Activated CD8-positive, alpha-beta T cell treated with anti-CD3 and anti-CD28 coated beads, Interleukin-2, amount 10 ng/mL, durations not matched to agents 7 days and 5 days (primary cell): ENCODE data around the gene LOXL1. TPM values are rescaled to one million over a fixed set of nuclear protein-coding genes. Genes with fewer than 3 reads are reported as not detected.
A peak's percentile ranks its signal among the peaks of the same experiment; 100 is the strongest.

Source experiments
- ATAC-seq: fragments of 150-1000 bp; cut with Tn5 transposase; one replicate; pipeline ENCODE4 v1.10.0; 2021; ENCODE audit warnings: moderate library complexity
- CTCF ChIA-PET: fragments of 350-600 bp; sonication (Branson Sonifier 250); formaldehyde crosslinking; loops from one replicate; lab custom pipeline; 2021; ENCODE audit warnings: antibody characterized with exemption; lab: Charles Lee
- POLR2A ChIA-PET: fragments of 350-600 bp; sonication (Branson Sonifier 250); formaldehyde crosslinking; loops from one replicate; lab custom pipeline; 2021; ENCODE audit warnings: antibody characterized with exemption; lab: Charles Lee
- DNase-seq: peaks from one replicate; pipeline ENCODE4 v3.0.0-alpha.2; 2020
- H3K27ac Mint-ChIP-seq: one replicate; pipeline ENCODE4 v1.8.0; 2021; ENCODE audit warnings: mild to moderate bottlenecking, mixed read lengths
- H3K27me3 Mint-ChIP-seq: one replicate; pipeline ENCODE4 v1.8.0; 2021; ENCODE audit warnings: low read depth, mixed read lengths
- H3K36me3 Mint-ChIP-seq: one replicate; pipeline ENCODE4 v1.8.0; 2021; ENCODE audit warnings: low read depth, mixed read lengths
- H3K4me1 Mint-ChIP-seq: one replicate; pipeline ENCODE4 v1.8.0; 2021; ENCODE audit warnings: low read depth, mixed read lengths
- H3K4me3 Mint-ChIP-seq: one replicate; pipeline ENCODE4 v1.8.0; 2021; ENCODE audit warnings: mild to moderate bottlenecking, mixed read lengths
- H3K9me3 Mint-ChIP-seq: one replicate; pipeline ENCODE4 v1.8.0; 2022; ENCODE audit warnings: mixed read lengths; ENCODE audit not compliant: insufficient read depth
- total RNA-seq, 2 experiments: library from RNA; stranded (reverse); gene quantifications; one replicate each; pipeline ENCODE4 v1.2.3, GENCODE V29; 2021

Gene LOXL1
- total RNA-seq, 2 experiments from 2014 or later = 5.9 to 8.4 TPM

DNA sequence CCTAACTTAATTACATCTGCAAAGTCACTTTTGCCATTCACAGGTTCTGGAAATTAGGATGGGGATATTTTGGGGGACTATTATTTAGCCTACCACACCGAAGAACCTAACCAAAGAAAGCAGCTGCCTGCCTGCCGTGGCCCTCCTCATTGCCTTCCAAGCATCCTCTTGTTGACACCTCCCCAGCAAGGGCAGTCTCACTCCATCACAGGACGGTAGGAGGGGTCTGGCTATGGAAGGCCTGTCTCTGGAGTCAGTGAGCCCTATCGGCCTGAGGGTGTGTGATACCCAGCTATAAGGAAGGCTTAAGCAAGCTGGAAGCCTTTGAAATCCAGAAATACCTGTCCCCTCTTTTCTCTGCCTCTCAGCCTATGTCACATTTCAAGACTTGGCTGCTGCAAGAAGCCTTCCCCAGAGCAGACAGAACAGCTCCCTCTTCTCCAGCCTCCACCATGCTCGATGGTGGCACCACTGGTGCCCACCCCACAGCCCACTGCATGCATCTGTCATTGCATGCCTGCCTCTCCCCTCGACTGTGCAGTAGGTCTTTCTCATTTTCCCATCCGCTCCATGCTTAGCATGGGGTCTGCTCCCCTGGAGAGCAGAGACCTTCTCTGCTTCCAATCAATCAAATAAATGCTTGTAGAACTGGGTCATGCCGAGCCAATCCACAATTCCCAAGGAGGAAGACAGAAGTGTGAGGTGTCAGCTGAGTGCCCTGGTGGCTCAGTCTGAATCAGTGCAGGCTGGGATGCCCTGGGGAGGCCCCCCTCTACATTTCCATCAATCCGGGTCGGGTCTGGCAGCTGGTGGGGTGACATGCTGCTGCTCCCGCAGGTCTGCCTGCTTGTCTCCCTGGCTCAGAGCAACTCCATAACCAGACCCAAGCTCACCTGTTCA lies 23.9 kb upstream of the LOXL1 start:
- ChIA-PET CTCF (interaction anchor here (0.6 kb wide), 1 partner anchor 711 kb away, joined by 3 read pairs; no protein-coding TSS in a partner anchor), POLR2A (interaction anchor here (0.6 kb wide), 1 partner anchor 371 kb away, joined by 5 read pairs; no protein-coding TSS in a partner anchor)
- Mint-ChIP-seq H3K9me3 (no peaks in the 10 kb centered on the region), H3K4me1 (peaks cover 11% of the 10 kb centered on the region), H3K27ac (no peak overlapping the region), H3K27me3 (peaks cover 3% of the 10 kb centered on the region), H3K36me3 (no peaks in the 10 kb centered on the region), H3K4me3 (no peak overlapping the region)
- ATAC-seq (no peak), DNase-seq (no peak)

- Mint-ChIP-seq H3K27me3 (peaks cover 3% of the 10 kb centered on the region), H3K36me3 (no peaks in the 10 kb centered on the region), H3K27ac (no peak overlapping the region), H3K9me3 (no peaks in the 10 kb centered on the region), H3K4me1 (peaks cover 15% of the 10 kb centered on the region), H3K4me3 (no peak overlapping the region)
- ATAC-seq = no peak
- no peak for DNase-seq
- ChIA-PET CTCF (interaction anchor here (1.6 to 1.9 kb wide), 2 partner anchors 31 to 67 kb away, joined by 3 to 7 read pairs; partner anchors contain the start of gene TBC1D21), POLR2A (interaction anchor here (1.2 kb wide), 1 partner anchor 10 kb away, joined by 5 read pairs; no protein-coding TSS in a partner anchor)
These were observed 22.0 kb upstream of the LOXL1 start for GRCh38 chr15:73904026-73904815.

GRCh38 chr15:73905225-73905827 lies 20.9 kb upstream of the LOXL1 start:
- ChIA-PET POLR2A (interaction anchor here (0.6 to 1.2 kb wide), 2 partner anchors 8 to 96 kb away, joined by 3 to 5 read pairs; no protein-coding TSS in a partner anchor), CTCF (interaction anchor here (0.7 to 7.2 kb wide), 6 partner anchors 8 to 66 kb away, joined by 3 to 115 read pairs (median 15); partner anchors contain the start of gene TBC1D21)
- no peaks in the 10 kb centered on the region for H3K9me3 Mint-ChIP-seq
- H3K36me3 Mint-ChIP-seq = no peaks in the 10 kb centered on the region
- H3K27me3 Mint-ChIP-seq = peaks cover 3% of the 10 kb centered on the region
- no peak for ATAC-seq
- H3K4me1 Mint-ChIP-seq = peaks cover 15% of the 10 kb centered on the region
- no peak overlapping the region for H3K27ac Mint-ChIP-seq
- DNase-seq = no peak
- H3K4me3 Mint-ChIP-seq = no peak overlapping the region

- Mint-ChIP-seq H3K27me3 (peaks cover 3% of the 10 kb centered on the region), H3K27ac (no peak overlapping the region), H3K36me3 (no peaks in the 10 kb centered on the region), H3K9me3 (no peaks in the 10 kb centered on the region), H3K4me3 (no peak overlapping the region), H3K4me1 (peaks cover 15% of the 10 kb centered on the region)
- ChIA-PET CTCF (interaction anchor here (0.6 to 7.2 kb wide), 17 partner anchors 9 to 201 kb away, joined by 3 to 115 read pairs (median 6); partner anchors contain the start of gene TBC1D21), POLR2A (interaction anchor here (0.6 to 1.9 kb wide), 2 partner anchors 21 to 94 kb away, joined by 3 to 6 read pairs; no protein-coding TSS in a partner anchor)
- ATAC-seq (no peak), DNase-seq (no peak)
These were observed 19.8 kb upstream of the LOXL1 start for GRCh38 chr15:73906346-73907034.

DNA sequence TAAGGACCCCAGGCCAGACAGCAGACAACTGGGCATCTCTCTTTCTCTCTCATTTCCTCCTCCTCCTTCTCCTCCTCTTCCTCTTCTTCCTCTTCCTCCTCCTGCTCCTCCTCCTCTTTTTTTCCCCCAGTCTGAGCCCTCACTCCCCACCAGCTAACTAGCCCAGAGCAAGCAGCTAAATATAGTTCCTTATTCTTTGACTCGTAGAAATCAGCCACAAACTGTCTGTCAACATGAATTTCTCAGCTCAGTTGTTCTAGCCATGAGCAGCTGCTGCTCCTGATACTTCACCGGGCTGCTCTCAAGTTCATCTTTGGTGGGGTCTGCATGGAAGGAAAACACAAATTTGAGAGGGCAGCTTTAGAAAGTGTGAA lies 19.2 kb upstream of the LOXL1 start:
- no peak for ATAC-seq
- ChIA-PET CTCF (interaction anchor here (0.6 to 7.2 kb wide), 19 partner anchors 9 to 210 kb away, joined by 3 to 115 read pairs (median 5); partner anchors contain the start of gene TBC1D21), POLR2A (interaction anchor here (1.9 kb wide), 1 partner anchor 21 kb away, joined by 6 read pairs; no protein-coding TSS in a partner anchor)
- Mint-ChIP-seq H3K27me3 (peaks cover 3% of the 10 kb centered on the region), H3K36me3 (no peaks in the 10 kb centered on the region), H3K27ac (no peak overlapping the region), H3K4me1 (peaks cover 18% of the 10 kb centered on the region), H3K4me3 (no peak overlapping the region), H3K9me3 (no peaks in the 10 kb centered on the region)
- no peak for DNase-seq

DNA sequence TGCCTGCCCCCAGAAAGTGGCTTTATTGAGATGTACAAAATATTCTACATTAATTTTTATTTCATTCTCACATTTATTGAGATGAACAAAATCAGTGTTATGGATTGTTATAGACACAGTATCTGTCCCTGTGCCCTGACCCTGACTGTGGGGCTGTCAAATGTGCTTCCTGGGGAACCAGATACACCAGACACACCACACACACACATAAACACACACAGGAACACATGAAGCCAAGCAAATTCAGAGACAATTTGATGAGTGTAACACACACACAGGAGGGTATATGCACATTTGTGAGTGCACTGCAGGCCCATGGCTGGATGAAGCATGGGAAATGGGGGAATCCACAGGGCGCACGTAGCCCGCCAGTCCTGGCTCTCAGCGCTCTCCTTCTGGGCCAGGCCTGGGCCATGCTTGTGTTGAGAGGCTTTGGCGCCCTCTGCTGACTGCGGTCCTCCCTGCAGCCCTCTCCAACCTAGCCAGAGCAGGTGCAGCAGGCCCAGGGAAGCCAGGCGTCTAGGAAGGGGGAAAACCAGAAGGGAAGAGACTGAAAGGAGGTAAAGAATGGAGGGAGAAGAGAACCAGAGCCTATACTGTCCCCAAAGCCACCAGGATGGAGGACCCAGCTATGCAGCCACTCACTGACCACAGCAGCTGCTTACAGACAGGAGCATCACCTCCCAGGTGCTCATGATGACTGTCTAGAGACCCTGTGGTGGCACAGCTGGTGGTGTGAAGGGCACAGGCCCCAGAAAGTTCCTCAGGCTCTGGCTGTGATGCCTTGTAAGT lies 18.0 kb upstream of the LOXL1 start:
- POLR2A ChIA-PET = interaction anchor here (1.2 kb wide), 1 partner anchor 8 kb away, joined by 5 read pairs; no protein-coding TSS in a partner anchor
- H3K4me3 Mint-ChIP-seq = no peak overlapping the region
- H3K4me1 Mint-ChIP-seq = peaks cover 27% of the 10 kb centered on the region
- peak; percentile 99 for ATAC-seq
- peak overlapping the region; percentile 37 for H3K27ac Mint-ChIP-seq
- H3K36me3 Mint-ChIP-seq = no peaks in the 10 kb centered on the region
- CTCF ChIA-PET = interaction anchor here (0.8 to 7.2 kb wide), 13 partner anchors 10 to 211 kb away, joined by 3 to 115 read pairs (median 5); partner anchors contain the start of gene TBC1D21
- H3K27me3 Mint-ChIP-seq = no peaks in the 10 kb centered on the region
- no peaks in the 10 kb centered on the region for H3K9me3 Mint-ChIP-seq
- DNase-seq = peak; percentile 87

- Mint-ChIP-seq H3K9me3 (no peaks in the 10 kb centered on the region), H3K4me1 (peaks cover 33% of the 10 kb centered on the region)
These were observed 17.5 kb upstream of the LOXL1 start for GRCh38 chr15:73908822-73909122.

DNA sequence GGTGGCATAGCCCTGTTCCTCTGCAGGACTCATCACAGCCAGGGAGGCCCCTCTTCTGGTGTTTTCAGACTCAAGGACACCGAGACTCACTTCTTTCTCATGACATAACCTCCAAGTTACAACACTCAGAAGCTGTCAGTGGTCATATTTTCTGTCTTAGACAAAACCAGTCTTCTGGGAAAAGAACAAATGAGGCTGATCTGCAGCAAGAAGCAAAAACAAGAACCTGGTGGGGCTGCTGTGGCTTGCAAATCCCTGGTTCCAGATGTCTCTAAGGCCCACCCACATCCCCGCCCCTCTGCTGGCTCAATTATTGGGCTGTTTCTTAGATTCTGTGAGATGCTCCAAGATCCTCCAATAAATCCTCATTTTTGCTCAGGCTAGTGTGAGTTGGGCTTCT lies 16.6 kb upstream of the LOXL1 start:
- Mint-ChIP-seq H3K27me3 (no peaks in the 10 kb centered on the region), H3K4me3 (no peak overlapping the region), H3K27ac (no peak overlapping the region), H3K36me3 (peaks cover 2% of the 10 kb centered on the region), H3K4me1 (peaks cover 42% of the 10 kb centered on the region), H3K9me3 (no peaks in the 10 kb centered on the region)
- ChIA-PET POLR2A (no interaction called here), CTCF (interaction anchor here (0.8 to 7.2 kb wide), 9 partner anchors 9 to 54 kb away, joined by 3 to 115 read pairs (median 5); partner anchors contain the start of gene TBC1D21)
- DNase-seq = no peak
- no peak for ATAC-seq

More at GRCh38 chr15:73908822-73909122, 17.5 kb upstream of the LOXL1 start:
- no peak overlapping the region for H3K27ac Mint-ChIP-seq
- ATAC-seq = no peak
- CTCF ChIA-PET = interaction anchor here (0.8 to 7.2 kb wide), 10 partner anchors 9 to 64 kb away, joined by 3 to 115 read pairs (median 4); partner anchors contain the start of gene TBC1D21
- no peaks in the 10 kb centered on the region for H3K27me3 Mint-ChIP-seq
- H3K4me3 Mint-ChIP-seq = no peak overlapping the region
- POLR2A ChIA-PET = interaction anchor here (1.2 kb wide), 1 partner anchor 8 kb away, joined by 5 read pairs; no protein-coding TSS in a partner anchor
- no peaks in the 10 kb centered on the region for H3K36me3 Mint-ChIP-seq
- no peak for DNase-seq

DNA sequence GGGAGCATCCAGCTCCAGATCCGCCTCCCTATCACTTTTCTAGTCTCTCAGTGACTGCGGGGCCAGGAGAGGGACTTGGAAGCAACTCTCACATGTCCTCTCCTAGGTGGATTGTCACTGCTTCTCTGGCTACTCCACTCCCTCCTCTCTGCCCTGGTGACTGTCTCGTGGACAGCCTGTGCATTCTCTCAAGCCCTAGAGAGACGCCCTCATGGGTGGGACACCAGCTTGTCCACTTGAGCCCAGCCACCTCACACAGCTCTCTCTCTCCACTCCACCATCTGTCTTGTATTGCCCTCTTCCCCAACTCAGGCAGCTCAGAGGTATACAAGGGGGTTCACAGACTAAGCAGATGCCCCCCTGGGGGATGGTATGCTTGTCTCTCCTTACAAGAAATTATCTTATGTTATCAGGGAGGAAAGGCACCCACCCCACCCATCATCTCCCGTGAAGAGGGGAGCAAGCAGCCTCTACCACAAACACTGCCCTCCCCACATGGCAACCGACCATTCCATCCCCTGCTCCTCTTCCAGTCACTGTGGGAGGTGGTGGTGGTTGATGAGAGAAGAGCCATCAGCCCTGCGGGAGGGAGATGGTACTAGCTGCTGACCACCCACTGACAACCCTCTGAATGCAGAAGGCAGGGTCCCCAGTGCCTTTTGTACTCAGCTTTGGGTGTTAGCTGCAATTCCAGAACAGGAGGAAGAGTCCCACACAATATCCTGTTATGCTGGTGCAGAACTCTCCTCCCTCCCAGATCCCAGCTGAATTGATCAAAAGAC lies 15.5 kb upstream of the LOXL1 start:
- CTCF ChIA-PET = interaction anchor here (1.0 to 7.2 kb wide), 8 partner anchors 10 to 49 kb away, joined by 4 to 115 read pairs (median 8); partner anchors contain the start of gene TBC1D21
- H3K4me3 Mint-ChIP-seq = no peak overlapping the region
- H3K9me3 Mint-ChIP-seq = no peaks in the 10 kb centered on the region
- DNase-seq (no peak), ATAC-seq (no peak)
- H3K27me3 Mint-ChIP-seq = no peaks in the 10 kb centered on the region
- peaks cover 47% of the 10 kb centered on the region for H3K4me1 Mint-ChIP-seq
- POLR2A ChIA-PET = no interaction called here
- peaks cover 8% of the 10 kb centered on the region for H3K36me3 Mint-ChIP-seq
- H3K27ac Mint-ChIP-seq = peak overlapping the region; percentile 5
